HG03520 (cell line): ENCODE results near the gene KIR3DL3.
"Not testable (repeated sequence)": the region's sequence is repeated elsewhere in the genome, so short reads cannot be mapped to it uniquely, and the experiment has no call there.

Source experiments
- ATAC-seq: cut with Tn5 transposase; IDR thresholded peaks from one replicate; pipeline ENCODE4 v1.9.1; 2021; ENCODE audit warnings: mild to moderate bottlenecking, moderate library complexity; ENCODE audit not compliant: unreplicated experiment

The KIR3DL3 gene

DNA sequence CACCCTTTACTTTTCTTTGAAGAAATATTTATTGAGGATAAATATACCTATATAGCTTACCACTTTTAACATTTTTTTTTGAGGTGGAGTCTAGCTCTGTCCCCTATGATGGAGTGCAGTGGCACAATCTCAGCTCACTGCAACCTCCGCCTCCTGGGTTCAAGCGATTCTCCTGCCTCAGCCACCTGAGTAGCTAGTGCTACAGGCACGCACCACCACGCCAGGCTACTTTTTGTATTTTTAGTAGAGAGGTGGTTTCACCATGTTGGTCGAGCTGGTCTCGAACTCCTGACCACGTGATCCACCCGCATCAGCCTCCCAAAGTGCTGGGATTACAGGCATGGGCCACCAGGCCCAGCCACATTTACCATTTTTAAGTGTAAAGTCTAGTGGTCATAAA, 51.6 kb downstream of the KIR3DL3 start:
- ATAC-seq = not testable (repeated sequence)

DNA sequence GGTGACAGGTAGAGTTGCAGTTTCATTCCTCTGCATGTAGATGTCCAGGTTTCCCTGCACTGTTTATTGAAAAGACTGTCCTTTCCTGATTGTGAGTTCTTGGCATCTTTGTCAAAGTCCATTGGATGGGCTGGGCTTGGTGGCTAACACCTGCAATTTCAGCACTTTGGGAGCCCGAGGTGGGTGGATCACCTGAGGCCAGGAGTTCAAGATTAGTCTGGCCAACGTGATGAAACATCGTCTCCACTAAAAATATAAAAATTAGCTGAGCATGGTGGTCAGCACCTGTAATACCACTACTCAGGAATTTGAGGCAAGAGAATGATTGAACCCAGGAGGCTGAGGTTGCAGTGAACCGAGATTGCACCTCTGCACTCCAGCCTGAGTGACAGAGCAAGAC, 53.6 kb downstream of the KIR3DL3 start:
- ATAC-seq = not testable (repeated sequence)

DNA sequence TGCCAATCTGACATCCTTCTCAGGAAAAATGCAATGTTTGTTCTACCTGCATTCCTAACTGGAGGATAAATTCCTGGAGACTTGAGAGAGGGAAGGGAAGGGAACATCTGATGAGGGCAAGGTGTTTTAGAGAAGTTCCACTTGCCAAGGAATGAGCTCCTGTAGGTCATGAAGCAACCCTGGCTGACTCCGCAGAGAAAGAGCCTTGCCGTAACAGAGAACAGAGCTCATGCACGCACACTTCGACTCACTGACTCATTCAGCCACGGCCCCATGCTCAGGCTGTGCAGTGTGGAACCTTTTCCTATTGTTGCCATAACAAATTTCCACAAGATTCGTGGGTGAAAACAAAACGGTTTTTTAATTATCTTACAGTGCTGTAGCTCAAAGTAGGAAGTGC, 54.7 kb downstream of the KIR3DL3 start:
- ATAC-seq = not testable (repeated sequence)

DNA sequence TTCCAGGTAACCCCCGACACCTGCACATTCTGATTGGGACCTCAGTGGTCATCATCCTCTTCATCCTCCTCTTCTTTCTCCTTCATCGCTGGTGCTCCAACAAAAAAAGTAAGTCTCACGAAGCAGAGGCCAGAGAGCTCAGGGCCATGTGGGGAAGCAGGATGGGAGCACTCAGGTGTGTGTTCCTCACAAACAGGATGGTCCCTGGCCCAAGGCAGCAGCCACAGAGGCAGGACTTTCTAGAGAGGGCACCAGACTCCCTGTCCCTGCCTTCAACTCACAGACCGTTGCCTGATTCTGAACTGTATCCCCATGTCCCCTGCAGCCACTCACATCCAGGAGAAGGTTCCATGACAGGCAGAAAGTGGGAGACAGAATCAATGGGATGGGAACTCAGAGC, 58.7 kb downstream of the KIR3DL3 start:
- not testable (repeated sequence) for ATAC-seq
